ENCODE results near the gene CHD8. TPM values are rescaled to one million over a fixed set of nuclear protein-coding genes. Genes with fewer than 3 reads are reported as not detected.
A peak's percentile ranks its signal among the peaks of the same experiment; 100 is the strongest.

CHD8 gene
- total and polyA plus RNA-seq, 2 of the 13 experiments (the other 11 are each of a cell fraction or from before 2014, with no cell fraction given), result 35.1 to 79.6 TPM

DNA sequence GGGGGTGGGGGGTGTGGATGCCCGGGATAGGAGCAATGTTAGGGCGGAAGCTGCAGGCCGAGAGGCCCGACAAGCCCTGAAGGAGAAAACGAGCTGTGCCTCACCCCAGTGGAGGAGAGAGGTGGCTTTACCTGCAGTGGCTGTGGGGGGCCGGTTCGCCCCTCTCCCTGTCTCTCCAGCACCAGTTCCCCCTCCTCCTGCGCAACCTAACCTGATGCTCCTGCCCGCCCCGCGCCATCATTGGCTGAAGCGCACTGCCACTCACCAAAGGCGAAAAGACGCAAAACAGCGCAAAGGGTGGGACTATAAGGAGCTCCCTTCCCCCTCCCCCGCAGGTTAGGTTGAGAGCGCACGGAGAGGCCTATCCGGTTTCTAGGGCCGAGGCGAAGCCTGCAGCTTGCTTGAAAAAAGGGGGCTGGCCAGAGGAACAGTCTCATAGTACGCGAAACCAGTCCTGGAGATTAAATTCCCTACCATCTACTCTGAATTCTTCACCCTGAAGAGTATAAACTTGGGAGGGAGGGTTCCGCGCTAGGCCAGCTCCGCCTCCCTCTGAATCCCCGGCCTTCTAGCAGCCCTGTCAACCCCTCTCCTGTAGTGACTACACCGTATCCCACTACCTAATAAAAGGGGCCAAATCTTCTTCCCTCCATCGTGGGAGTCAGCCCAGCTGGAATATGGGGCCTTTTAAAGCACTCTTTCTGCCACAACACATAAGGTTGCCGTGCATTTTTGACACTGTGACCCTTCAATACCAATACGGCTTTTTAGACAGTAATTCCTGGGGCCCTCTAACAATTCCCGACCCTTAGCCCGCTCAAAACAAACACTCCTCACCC lies 18.6 kb downstream of the CHD8 start (continued):
- 0 out of 4 replicates have a peak, but pooled peaks of 1 of the 2 experiments have one; percentile 30 for TF ChIP-seq EP300 (IDR thresholded peaks at IDR 0.05; ENCODE audit: low read depth in 2 of 2, low read length in 2 of 2)
- TF ChIP-seq EP300 (CRISPR knock-in tag; IDR thresholded peaks at IDR 0.05; ENCODE audit: borderline replicate concordance), result peak; percentile 61
- TF ChIP-seq ZNF775 (CRISPR knock-in tag; IDR thresholded peaks at IDR 0.05; ENCODE audit: borderline replicate concordance), result no peak
- TF ChIP-seq PCBP2 (optimal IDR thresholded peaks at IDR 0.05; ENCODE audit: low read depth, low read length, poor library complexity, severe bottlenecking), result no peak
- TF ChIP-seq GABPA (IDR thresholded peaks at IDR 0.05; ENCODE audit: low read depth, low read length), result peak; percentile 54
- TF ChIP-seq GABPA (CRISPR knock-in tag; IDR thresholded peaks at IDR 0.05; ENCODE audit: low read depth), result peak; percentile 89
- peak; percentile 94 for TF ChIP-seq DRAP1 (CRISPR knock-in tag; IDR thresholded peaks at IDR 0.05)
- no peak for TF ChIP-seq ZNF382 (CRISPR knock-in tag; IDR thresholded peaks at IDR 0.05; ENCODE audit: borderline replicate concordance)
- TF ChIP-seq, protein P1, sequence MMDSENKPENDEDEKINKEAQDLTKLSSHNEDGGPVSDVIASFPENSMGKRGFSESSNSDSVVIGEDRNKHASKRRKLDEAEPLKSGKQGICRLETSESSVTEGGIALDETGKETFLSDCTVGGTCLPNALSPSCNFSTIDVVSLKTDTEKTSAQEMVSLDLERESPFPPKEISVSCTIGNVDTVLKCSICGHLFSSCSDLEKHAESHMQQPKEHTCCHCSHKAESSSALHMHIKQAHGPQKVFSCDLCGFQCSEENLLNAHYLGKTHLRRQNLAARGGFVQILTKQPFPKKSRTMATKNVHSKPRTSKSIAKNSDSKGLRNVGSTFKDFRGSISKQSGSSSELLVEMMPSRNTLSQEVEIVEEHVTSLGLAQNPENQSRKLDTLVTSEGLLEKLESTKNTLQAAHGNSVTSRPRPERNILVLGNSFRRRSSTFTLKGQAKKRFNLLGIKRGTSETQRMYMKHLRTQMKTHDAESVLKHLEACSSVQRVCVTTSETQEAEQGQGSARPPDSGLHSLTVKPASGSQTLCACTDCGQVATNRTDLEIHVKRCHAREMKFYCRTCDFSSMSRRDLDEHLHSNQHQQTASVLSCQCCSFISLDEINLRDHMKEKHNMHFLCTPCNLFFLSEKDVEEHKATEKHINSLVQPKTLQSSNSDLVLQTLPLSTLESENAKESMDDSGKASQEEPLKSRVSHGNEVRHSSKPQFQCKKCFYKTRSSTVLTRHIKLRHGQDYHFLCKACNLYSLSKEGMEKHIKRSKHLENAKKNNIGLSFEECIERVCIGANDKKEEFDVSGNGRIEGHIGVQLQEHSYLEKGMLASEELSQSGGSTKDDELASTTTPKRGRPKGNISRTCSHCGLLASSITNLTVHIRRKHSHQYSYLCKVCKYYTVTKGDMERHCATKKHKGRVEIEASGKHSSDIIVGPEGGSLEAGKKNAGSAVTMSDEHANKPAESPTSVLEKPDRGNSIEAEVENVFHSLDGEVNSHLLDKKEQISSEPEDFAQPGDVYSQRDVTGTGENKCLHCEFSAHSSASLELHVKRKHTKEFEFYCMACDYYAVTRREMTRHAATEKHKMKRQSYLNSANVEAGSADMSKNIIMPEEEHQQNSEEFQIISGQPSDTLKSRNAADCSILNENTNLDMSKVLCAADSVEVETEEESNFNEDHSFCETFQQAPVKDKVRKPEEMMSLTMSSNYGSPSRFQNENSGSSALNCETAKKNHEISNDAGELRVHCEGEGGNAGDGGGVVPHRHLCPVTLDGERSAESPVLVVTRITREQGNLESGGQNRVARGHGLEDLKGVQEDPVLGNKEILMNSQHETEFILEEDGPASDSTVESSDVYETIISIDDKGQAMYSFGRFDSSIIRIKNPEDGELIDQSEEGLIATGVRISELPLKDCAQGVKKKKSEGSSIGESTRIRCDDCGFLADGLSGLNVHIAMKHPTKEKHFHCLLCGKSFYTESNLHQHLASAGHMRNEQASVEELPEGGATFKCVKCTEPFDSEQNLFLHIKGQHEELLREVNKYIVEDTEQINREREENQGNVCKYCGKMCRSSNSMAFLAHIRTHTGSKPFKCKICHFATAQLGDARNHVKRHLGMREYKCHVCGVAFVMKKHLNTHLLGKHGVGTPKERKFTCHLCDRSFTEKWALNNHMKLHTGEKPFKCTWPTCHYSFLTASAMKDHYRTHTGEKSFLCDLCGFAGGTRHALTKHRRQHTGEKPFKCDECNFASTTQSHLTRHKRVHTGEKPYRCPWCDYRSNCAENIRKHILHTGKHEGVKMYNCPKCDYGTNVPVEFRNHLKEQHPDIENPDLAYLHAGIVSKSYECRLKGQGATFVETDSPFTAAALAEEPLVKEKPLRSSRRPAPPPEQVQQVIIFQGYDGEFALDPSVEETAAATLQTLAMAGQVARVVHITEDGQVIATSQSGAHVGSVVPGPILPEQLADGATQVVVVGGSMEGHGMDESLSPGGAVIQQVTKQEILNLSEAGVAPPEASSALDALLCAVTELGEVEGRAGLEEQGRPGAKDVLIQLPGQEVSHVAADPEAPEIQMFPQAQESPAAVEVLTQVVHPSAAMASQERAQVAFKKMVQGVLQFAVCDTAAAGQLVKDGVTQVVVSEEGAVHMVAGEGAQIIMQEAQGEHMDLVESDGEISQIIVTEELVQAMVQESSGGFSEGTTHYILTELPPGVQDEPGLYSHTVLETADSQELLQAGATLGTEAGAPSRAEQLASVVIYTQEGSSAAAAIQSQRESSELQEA (CRISPR knock-in tag; IDR thresholded peaks at IDR 0.05; ENCODE audit: not compliant biosample characterization), result peak; percentile 59
- peak; percentile 98 for TF ChIP-seq AGO2 (optimal IDR thresholded peaks at IDR 0.05; ENCODE audit: low read depth, low read length)
- no peak for TF ChIP-seq SMYD3 (CRISPR knock-in tag; IDR thresholded peaks at IDR 0.05)
- TF ChIP-seq ZSCAN21 (CRISPR knock-in tag; IDR thresholded peaks at IDR 0.05; ENCODE audit: borderline replicate concordance), result peak; percentile 84
- no peak for TF ChIP-seq ZNF75D (CRISPR knock-in tag; IDR thresholded peaks at IDR 0.05; ENCODE audit: borderline replicate concordance)
- TF ChIP-seq BCL3 (CRISPR knock-in tag; IDR thresholded peaks at IDR 0.05), result peak; percentile 66
- TF ChIP-seq ZNF773 (CRISPR knock-in tag; IDR thresholded peaks at IDR 0.05; ENCODE audit: borderline replicate concordance), result peak; percentile 14; the same call in 1 of the 2 replicates
- TF ChIP-seq ESRRA (CRISPR knock-in tag; IDR thresholded peaks at IDR 0.05; ENCODE audit: low read depth), result peak; percentile 10; the same call in 1 of the 2 replicates
- peak; percentile 71 for TF ChIP-seq MEIS2 (CRISPR knock-in tag; IDR thresholded peaks at IDR 0.05)
- TF ChIP-seq DMAP1 (CRISPR knock-in tag; IDR thresholded peaks at IDR 0.05), result peak; percentile 86
